MCF 10A (cell line): Measurements from ENCODE around the gene ZNF440. TPM values are rescaled to one million over a fixed set of nuclear protein-coding genes. Genes with fewer than 3 reads are reported as not detected.
A peak's percentile ranks its signal among the peaks of the same experiment; 100 is the strongest.

Experiments
- BruUV-seq: library from RNA; stranded (reverse); fragments of 400-500 nt; replicated peaks from 2 replicates; lab custom pipeline; 2021; lab: Mats Ljungman, UMichigan
- CTCF ChIA-PET: fragments of 300-600 bp; sonication (Branson Sonifier 250); formaldehyde crosslinking; extraction: SDS; loops from one replicate; lab custom pipeline; 2021; ENCODE audit warnings: antibody characterized with exemption, inconsistent platforms; lab: Yijun Ruan, JAX
- POLR2A ChIA-PET: fragments of 300-600, 350-650 bp; sonication (Branson Sonifier 250); formaldehyde crosslinking; extraction: SDS; loops from one replicate; lab custom pipeline; 2020; ENCODE audit warnings: antibody characterized with exemption, inconsistent platforms; lab: Yijun Ruan, JAX
- DNase-seq: peaks from one replicate; pipeline ENCODE4 v3.0.0-alpha.2; 2018; ENCODE audit not compliant: unreplicated experiment
- H3K27ac Mint-ChIP-seq: one replicate; pipeline ENCODE4 v1.8.0; 2022; ENCODE audit warnings: mild to moderate bottlenecking, low read depth, mixed read lengths; ENCODE audit not compliant: unreplicated experiment
- H3K27me3 Mint-ChIP-seq: one replicate; pipeline ENCODE4 v1.8.0; 2022; ENCODE audit warnings: mixed read lengths; ENCODE audit not compliant: insufficient read depth, unreplicated experiment
- H3K36me3 Mint-ChIP-seq: one replicate; pipeline ENCODE4 v1.8.0; 2022; ENCODE audit warnings: mild to moderate bottlenecking, moderate library complexity, mixed read lengths; ENCODE audit not compliant: insufficient read depth, unreplicated experiment
- H3K4me1 Mint-ChIP-seq: one replicate; pipeline ENCODE4 v1.8.0; 2022; ENCODE audit warnings: mixed read lengths; ENCODE audit not compliant: insufficient read depth, unreplicated experiment
- H3K4me3 Mint-ChIP-seq: one replicate; pipeline ENCODE4 v1.8.0; 2022; ENCODE audit warnings: mild to moderate bottlenecking, moderate library complexity, mixed read lengths; ENCODE audit not compliant: unreplicated experiment
- H3K9me3 Mint-ChIP-seq: one replicate; pipeline ENCODE4 v1.8.0; 2022; ENCODE audit warnings: mixed read lengths; ENCODE audit not compliant: unreplicated experiment
- intact Hi-C: fragments of 100-400 bp; cut with micrococcal nuclease; formaldehyde crosslinking; loops from 2 replicates; pipeline ENCODE4 v1.14.1; 2022
- total RNA-seq: library from RNA; stranded (reverse); gene quantifications from 2 replicates; pipeline ENCODE4 v1.2.3, GENCODE V29; 2022
- TF ChIP-seq, protein P1 (sequence below): fragments of 200-600 bp; IDR thresholded peaks from one replicate; pipeline ENCODE4 v1.8.0; 2022; ENCODE audit warnings: antibody characterized with exemption, mild to moderate bottlenecking; ENCODE audit not compliant: unreplicated experiment

ZNF440 gene
- total RNA-seq, 1 experiment from 2014 or later = 2.6 TPM

DNA sequence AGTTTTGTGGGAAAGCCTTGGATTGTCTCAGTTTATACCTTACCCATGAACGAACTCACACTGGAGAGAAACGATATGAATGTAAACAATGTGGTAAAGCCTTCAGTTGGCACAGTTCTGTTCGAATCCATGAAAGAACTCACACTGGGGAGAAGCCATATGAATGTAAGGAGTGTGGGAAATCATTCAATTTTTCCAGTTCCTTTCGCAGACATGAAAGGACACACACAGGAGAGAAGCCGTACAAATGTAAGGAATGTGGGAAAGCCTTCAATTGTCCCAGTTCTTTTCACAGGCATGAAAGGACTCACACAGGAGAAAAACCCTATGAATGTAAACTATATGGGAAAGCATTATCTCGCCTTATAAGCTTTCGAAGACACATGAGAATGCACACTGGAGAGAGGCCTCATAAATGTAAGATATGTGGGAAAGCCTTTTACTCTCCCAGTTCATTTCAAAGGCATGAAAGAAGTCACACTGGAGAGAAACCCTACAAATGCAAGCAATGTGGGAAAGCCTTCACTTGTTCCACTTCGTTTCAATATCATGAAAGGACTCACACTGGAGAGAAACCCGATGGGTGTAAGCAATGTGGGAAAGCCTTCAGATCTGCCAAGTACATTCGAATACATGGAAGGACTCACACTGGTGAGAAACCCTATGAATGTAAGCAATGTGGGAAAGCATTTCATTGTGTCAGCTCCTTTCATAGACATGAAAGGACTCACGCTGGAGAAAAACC is 7.5 kb upstream of the ZNF440 start:
- DNase-seq = no peak
- ChIA-PET POLR2A (no interaction called here), CTCF (interaction anchor here (0.8 to 3.7 kb wide), 2 partner anchors 9 to 147 kb away, joined by 3 to 18 read pairs; partner anchors contain the start of gene ZNF491)
- H3K9me3 Mint-ChIP-seq = peaks cover 13% of the 10 kb centered on the region
- TF ChIP-seq, protein P1, sequence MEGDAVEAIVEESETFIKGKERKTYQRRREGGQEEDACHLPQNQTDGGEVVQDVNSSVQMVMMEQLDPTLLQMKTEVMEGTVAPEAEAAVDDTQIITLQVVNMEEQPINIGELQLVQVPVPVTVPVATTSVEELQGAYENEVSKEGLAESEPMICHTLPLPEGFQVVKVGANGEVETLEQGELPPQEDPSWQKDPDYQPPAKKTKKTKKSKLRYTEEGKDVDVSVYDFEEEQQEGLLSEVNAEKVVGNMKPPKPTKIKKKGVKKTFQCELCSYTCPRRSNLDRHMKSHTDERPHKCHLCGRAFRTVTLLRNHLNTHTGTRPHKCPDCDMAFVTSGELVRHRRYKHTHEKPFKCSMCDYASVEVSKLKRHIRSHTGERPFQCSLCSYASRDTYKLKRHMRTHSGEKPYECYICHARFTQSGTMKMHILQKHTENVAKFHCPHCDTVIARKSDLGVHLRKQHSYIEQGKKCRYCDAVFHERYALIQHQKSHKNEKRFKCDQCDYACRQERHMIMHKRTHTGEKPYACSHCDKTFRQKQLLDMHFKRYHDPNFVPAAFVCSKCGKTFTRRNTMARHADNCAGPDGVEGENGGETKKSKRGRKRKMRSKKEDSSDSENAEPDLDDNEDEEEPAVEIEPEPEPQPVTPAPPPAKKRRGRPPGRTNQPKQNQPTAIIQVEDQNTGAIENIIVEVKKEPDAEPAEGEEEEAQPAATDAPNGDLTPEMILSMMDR = no peak
- H3K27me3 Mint-ChIP-seq = no peaks in the 10 kb centered on the region
- no peak overlapping the region for H3K4me3 Mint-ChIP-seq
- no peaks in the 10 kb centered on the region for H3K36me3 Mint-ChIP-seq
- BruUV-seq = no TSS peak
- intact Hi-C loops = no loop called here
- no peaks in the 10 kb centered on the region for H3K4me1 Mint-ChIP-seq
- H3K27ac Mint-ChIP-seq = no peak overlapping the region

DNA sequence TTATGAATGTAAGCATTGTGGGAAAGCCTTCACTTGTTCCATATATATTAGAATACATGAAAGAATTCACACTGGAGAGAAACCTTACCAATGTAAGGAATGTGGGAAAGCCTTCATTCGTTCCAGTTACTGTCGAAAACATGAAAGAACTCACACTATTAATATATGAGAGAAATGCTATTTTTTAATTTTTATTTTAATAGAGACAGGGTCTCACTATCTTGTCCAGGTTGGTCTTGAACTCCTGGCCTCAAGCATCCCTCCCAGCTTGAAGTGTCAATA is 7.0 kb upstream of the ZNF440 start:
- H3K36me3 Mint-ChIP-seq = no peaks in the 10 kb centered on the region
- CTCF ChIA-PET = interaction anchor here (0.8 to 3.7 kb wide), 2 partner anchors 9 to 147 kb away, joined by 3 to 18 read pairs; partner anchors contain the start of gene ZNF491
- TF ChIP-seq, protein P1 = no peak

DNA sequence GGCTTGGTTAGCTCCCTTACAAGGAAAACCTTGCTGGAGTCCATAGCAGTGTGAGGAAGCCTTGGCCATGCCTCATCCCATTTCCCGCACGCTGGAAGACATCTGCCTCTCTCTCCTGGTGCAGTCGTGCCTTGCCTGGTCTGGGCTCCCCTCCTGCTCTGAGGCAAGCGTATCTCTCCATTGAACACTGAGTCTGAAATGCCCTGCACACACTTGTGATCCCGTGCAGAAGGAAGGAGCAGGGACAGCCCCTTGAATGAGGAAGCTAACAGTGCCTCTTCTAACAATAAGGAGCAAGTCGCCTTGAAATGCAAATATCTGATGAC is 407 bp upstream of the ZNF440 start:
- BruUV-seq = no TSS peak
- H3K27me3 Mint-ChIP-seq = no peaks in the 10 kb centered on the region
- no peaks in the 10 kb centered on the region for H3K36me3 Mint-ChIP-seq
- no peak for DNase-seq
- peak overlapping the region; percentile 69 for H3K27ac Mint-ChIP-seq
- no peaks in the 10 kb centered on the region for H3K4me1 Mint-ChIP-seq
- POLR2A ChIA-PET = interaction anchor here (0.6 to 1.6 kb wide), 10 partner anchors 16 to 858 kb away, joined by 3 to 5 read pairs (median 4); partner anchors contain the start of genes ELOF1, ZNF20, ZNF441 and ZNF491
- peak overlapping the region; percentile 82 for H3K4me3 Mint-ChIP-seq
- H3K9me3 Mint-ChIP-seq = peaks cover 6% of the 10 kb centered on the region
- intact Hi-C loops = loop anchor here (5.0 kb wide), 1 partner anchor 174 kb away; no protein-coding TSS in a partner anchor
- TF ChIP-seq, protein P1 = no peak
- CTCF ChIA-PET = interaction anchor here (0.6 to 3.9 kb wide), 7 partner anchors 9 to 176 kb away, joined by 3 to 25 read pairs (median 6); partner anchors contain the start of gene ZNF491

More for the DNA sequence above, 7.0 kb upstream of the ZNF440 start:
- no peak for DNase-seq
- H3K27me3 Mint-ChIP-seq = no peaks in the 10 kb centered on the region
- no peak overlapping the region for H3K4me3 Mint-ChIP-seq
- H3K4me1 Mint-ChIP-seq = no peaks in the 10 kb centered on the region
- no peak overlapping the region for H3K27ac Mint-ChIP-seq
- POLR2A ChIA-PET = no interaction called here
- intact Hi-C loops = no loop called here
- BruUV-seq = no TSS peak
- H3K9me3 Mint-ChIP-seq = peaks cover 13% of the 10 kb centered on the region

DNA sequence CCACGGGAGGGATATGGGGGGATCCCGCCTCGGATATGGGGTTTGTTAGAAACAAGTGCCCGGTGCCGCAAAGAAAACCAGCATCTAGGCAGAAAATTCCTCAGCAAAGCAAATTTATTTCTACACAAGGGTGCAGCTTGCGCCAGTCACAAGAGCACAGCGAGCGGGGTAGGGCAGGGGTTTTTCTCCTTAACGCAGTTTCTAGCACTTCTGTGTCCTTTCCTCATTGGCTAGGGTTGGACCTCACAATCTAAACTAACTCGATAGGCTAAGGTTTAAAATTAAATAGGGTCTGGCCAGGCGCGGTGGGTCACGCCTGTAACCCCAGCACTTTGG is 595 bp downstream of the ZNF440 start:
- TF ChIP-seq, protein P1 = no peak
- Mint-ChIP-seq H3K27ac (peak overlapping the region; percentile 69), H3K27me3 (no peaks in the 10 kb centered on the region), H3K36me3 (no peaks in the 10 kb centered on the region), H3K4me1 (no peaks in the 10 kb centered on the region), H3K9me3 (peaks cover 6% of the 10 kb centered on the region), H3K4me3 (peak overlapping the region; percentile 82)
- CTCF ChIA-PET = interaction anchor here (2.3 kb wide), 1 partner anchor 175 kb away, joined by 7 read pairs; no protein-coding TSS in a partner anchor
- POLR2A ChIA-PET = interaction anchor here (0.6 to 1.6 kb wide), 6 partner anchors 22 to 348 kb away, joined by 3 to 4 read pairs (median 3); partner anchors contain the start of genes ELOF1, ZNF136 and ZNF441
- no peak for DNase-seq
- intact Hi-C loops = loop anchor here (5.0 kb wide), 1 partner anchor 173 kb away; no protein-coding TSS in a partner anchor
- no TSS peak for BruUV-seq
